Stimulated activated CD4-positive, alpha-beta T cell treated with anti-CD3 and anti-CD28 coated beads, Interleukin-2, amount 100 ng/mL, for 48 hours (primary cell): ENCODE results near the gene NT5C1B.
"Not testable (repeated sequence)": the region's sequence is repeated elsewhere in the genome, so short reads cannot be mapped to it uniquely, and the experiment has no call there.

ENCODE experiments used
- DNase-seq, 2 donors: peaks; one replicate each; pipeline ENCODE4 v3.0.0-alpha.2; 2020

NT5C1B gene

DNA sequence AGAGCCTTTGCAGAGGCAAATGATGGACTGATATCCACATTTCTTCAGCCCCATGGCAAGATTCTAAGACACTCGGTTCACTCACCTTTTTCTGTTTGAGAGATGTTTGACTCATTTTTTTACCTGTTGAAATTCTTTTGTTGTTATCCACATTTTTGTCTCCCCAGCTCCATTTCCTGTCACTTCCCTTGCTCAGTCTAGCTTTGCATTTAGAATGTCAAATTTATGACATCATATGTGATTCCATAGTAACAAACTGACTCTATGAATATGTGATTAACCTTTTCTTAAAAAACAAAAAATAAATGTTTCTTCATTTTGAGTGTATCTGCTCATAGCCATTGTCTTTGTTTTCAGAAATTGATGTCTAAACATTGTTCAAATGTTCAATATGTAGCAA, at the start of gene NT5C1B:
TSS of gene NT5C1B (minus strand) at position 216 of the 400 bp plus-strand sequence. CDS start at position 115, 101 bp downstream.
- no peak for DNase-seq

DNA sequence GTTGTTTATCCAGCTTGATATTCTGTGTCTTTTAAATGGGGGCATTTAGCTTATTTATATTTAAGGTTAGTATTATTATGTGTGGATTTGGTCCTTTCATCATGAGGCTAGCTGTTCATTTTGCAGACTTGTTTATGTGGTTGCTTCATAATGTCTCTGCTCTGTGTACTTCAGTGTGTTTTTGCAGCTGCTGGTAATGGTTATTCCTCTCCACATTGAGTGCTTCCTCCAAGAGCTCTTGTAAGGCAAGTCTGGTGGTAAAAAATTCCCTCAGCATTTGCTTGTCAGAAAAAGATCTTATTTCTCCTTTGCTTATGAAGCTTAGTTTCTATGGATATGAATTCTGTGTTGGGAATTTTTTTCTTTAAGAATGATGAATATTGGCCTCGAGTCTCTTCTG, 47.8 kb upstream of the NT5C1B start:
- DNase-seq = no peak

- not testable (repeated sequence) for DNase-seq
Measured at GRCh38 chr2:18632699-18633098, 43.3 kb upstream of the NT5C1B start.

DNA sequence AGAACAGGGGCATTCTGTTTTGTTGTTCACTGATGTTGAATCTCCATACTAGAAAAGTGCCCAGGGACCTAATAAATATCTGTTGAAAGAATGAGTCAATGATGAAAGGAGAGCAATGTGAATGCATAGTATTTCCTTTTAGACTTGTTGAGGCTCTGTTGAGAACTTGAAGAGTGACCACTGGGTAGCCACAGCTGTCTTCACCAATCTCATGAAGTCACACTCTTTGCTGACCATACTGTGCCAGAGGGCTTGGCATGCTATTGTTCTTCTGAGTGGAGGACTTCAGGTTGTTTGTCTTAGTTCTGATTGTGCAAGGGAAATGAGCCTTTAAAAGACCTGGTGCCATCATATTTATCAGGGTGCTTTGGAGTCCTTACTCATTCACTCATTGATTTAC, 41.6 kb upstream of the NT5C1B start:
- DNase-seq = no peak

GRCh38 chr2:18630541-18630940, 41.2 kb upstream of the NT5C1B start:
- DNase-seq = no peak

- DNase-seq = no peak
Measured at GRCh38 chr2:18630101-18630500, 40.7 kb upstream of the NT5C1B start.

- DNase-seq = no peak
Measured at GRCh38 chr2:18626958-18627650, 37.7 kb upstream of the NT5C1B start.

DNA sequence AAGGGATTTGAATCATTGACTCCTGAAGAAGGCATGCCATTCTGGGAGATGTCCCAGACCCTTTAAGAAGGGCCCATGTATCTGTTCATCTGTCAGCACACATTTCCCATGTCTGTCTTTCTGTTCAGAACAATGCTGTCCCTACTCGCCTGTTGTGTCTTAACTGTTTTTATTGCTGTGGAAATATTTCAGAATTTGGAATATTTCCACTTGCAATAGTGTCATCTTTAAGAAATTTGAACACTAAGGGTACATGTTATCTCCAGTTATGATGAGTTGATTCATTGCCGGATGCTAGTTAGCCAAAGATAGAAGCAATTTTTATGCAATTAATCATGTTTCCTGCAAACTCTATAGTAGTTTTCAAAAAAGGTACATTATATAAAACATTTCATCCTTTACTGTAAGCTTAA, 36.9 kb upstream of the NT5C1B start:
- no peak for DNase-seq

DNA sequence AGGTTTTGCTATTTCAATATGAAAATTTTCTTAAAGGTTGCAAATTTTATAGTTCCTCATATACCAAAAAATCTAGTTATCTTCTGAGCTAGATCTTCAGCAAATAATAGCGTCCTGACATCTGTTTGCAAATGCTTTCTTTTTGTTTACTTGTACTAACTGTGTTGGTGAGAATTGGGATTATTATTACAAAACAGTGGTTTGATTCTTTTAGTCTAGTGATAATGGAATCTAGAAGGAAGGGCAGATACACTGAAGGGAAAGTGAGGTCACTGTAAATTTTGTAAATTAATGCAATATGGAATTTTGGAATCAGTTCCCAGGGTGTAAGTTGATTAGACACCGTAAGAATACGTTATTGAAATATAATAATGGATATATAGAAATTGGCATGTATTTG, 36.2 kb upstream of the NT5C1B start:
- no peak for DNase-seq

DNA sequence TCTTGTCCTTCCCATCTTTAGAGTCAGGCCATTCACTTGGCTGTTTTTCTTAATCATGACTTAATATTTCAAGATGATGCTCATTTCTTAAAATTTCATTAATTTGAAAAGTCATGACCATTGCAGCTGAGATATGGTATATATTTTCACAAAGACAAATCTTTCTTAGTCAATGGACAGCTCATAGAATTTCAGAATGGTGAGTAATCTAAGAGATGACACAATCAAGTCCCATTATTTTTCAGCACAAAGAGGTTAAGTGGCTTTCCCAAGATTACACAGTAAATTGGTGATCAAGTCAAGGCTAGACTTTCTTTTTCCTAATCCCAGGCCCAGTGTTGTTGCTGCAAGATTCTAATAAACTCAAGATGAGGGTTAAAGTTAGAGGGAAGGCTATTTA, 34.4 kb upstream of the NT5C1B start:
- no peak for DNase-seq

DNA sequence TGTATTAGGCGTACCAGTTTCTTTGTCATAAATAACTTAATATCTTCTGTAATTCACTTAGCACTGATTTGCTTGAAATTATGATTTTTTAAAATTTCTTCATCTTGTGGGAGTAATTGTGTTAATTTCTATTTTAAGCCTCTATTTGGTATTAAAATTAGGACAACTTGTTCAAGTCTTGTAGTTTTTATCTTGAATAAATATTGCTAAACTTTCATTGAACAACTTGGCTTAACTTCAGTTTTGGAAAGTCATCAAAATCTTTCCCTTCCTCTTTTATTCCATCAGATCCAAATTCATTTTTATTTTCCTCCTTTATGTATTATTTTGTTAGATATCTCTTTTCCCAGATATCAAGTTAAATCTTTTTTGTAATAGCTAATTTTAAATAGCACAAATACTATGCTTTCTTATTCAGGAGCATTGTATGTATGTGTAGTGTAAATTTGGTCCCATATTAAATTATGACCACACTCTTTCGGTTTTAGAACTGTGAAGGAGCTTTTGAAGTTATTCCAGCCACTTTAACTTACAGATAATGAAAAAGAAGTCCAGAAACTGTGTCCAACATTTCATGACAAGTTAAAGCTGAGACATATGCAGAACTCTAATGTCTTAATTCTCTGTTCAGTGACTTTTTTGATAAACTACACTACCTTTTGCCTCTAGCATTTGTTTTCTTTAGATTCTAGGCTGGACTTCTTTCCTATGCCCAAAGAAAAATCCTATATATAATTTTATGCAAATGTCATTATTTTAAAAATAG, 31.7 kb upstream of the NT5C1B start:
- no peak for DNase-seq

- no peak for DNase-seq
Measured at GRCh38 chr2:18619091-18619490, 29.7 kb upstream of the NT5C1B start.

DNA sequence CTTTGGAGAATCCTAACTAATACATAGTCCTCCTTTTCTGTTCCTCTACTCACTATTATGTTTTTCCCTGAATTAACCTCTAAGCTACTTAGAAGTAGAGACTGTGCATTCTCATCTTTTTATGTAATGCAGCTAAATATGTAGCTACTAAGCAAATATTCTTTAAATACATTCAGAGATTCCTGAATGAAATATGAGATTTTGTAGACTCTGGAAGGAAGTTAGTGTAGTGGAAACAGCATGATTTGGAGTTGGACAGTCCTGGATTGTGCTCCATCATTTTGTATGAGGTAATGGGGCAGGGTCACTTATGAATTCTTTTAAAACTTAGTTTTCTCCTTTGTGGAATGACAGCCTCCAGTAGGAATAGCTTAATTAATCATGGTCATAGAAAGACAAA, 24.7 kb upstream of the NT5C1B start:
- no peak for DNase-seq

GRCh38 chr2:18612133-18612532, 22.8 kb upstream of the NT5C1B start:
- no peak for DNase-seq

GRCh38 chr2:18611604-18612003, 22.2 kb upstream of the NT5C1B start:
- DNase-seq = no peak

- DNase-seq = no peak
Measured at GRCh38 chr2:18611184-18611583, 21.8 kb upstream of the NT5C1B start.

GRCh38 chr2:18610651-18611050, 21.3 kb upstream of the NT5C1B start:
- no peak for DNase-seq

DNA sequence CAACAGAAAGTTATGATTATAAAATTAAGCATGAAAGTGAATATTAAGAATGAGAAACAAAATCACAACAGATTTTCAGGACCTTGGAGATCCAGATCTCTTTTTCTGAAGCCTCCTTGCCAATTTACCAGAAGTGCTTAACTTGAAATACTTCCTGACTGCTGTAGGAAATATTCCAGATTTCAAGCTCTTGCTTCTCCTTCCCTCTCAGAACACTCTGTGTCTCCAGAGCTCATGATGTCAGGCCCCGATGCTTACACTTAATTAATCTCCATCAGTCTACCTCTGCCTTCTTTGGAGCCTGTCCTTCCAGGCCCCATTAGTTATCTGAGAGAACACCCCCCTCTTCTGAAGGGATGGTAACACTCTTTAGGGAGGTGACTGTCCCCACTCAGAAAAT, 20.7 kb upstream of the NT5C1B start:
- no peak for DNase-seq

DNA sequence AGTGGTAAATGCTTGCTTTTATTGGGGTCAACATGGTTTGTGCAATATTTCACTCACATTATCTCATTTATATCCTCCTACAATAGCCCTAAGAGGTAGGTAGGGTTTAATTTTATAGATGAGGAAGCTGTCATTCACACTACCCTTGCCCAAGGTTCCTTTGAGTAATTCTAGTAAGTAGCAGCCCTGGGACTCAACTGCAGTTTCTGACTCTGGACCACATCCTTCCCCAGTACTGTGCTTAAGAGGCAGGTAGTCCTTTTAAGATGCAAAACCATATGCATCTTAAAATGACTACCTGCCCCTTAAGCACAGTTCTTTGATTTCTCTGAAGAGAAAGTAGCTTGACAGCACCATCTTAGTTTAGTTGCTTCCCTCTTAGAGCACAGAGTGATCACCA, 15.7 kb upstream of the NT5C1B start:
- DNase-seq = no peak

DNA sequence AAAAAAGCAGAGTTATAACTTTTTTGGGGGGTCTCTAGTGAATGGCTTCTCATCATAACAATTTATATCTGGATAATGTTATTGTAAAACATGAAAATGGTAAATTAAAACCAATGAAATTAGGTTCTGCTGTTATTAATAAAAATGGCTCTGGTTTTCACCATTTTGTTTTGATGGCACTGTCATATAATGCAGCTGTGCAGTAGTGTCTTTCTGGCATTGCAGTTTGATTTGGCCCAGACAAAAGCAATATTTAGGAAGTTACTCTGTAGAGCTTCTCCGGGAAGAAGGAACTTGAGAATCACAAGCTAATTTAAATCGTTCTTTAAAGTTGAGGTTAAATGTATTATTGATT, 15.1 kb upstream of the NT5C1B start:
- no peak for DNase-seq

- DNase-seq = no peak
Measured at GRCh38 chr2:18603854-18604530, 14.6 kb upstream of the NT5C1B start.

DNA sequence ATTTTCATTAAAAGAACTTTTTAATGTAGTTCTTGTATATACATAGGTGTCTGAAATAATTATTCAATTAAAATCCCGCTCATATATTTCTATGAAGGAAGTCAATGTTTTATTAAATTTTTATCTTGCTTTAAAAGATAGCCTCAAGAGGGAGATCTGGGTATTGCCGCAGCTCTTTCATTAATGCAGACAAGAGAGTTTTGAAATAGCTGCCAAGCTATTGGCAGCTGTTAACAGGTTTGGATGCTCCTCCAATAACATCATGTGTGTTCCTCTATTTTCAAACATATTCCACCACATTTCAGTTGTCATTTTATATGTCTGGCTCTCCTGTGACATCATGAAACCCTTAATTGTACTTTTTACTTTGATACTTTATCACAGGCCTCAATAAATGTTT, 12.9 kb upstream of the NT5C1B start:
- DNase-seq = no peak

GRCh38 chr2:18600255-18600613, 10.9 kb upstream of the NT5C1B start:
- no peak for DNase-seq
